GM18951 (cell line): ENCODE measurements around the gene SIRT3.
"Not testable (repeated sequence)": the region's sequence is repeated elsewhere in the genome, so short reads cannot be mapped to it uniquely, and the experiment has no call there.

Experiments used
- in situ Hi-C: fragments of 300-500 bp; cut with MboI; formaldehyde crosslinking; loops from one replicate; pipeline ENCODE4 v1.12.0; 2022; ENCODE audit warnings: low sequenced_read_pairs, mixed read lengths, inconsistent platforms; ENCODE audit not compliant: unreplicated experiment

Gene SIRT3

GRCh38 chr11:189200-189783 is 46.9 kb downstream of the SIRT3 start:
- in situ Hi-C loops = not testable (repeated sequence)

- in situ Hi-C loops = not testable (repeated sequence)
Measured at GRCh38 chr11:180242-180641, 55.9 kb downstream of the SIRT3 start.
